ENCODE data around the gene NKAIN1.

- no peak for TF ChIP-seq RAD21 (conservative IDR thresholded peaks at IDR 0.05 in 1 of 2, IDR thresholded peaks at IDR 0.05 in 1 of 2)
- TF ChIP-seq CTCF (IDR thresholded peaks at IDR 0.05): no peak
- no peak for TF ChIP-seq CBX2 (IDR thresholded peaks at IDR 0.05; ENCODE audit: borderline replicate concordance, low read depth)
- TF ChIP-seq POLR2A (IDR thresholded peaks at IDR 0.05; ENCODE audit: low read length): no peak
- no peak for TF ChIP-seq CHD2 (IDR thresholded peaks at IDR 0.05; ENCODE audit: low read length, partially characterized antibody)
- TF ChIP-seq CEBPB (IDR thresholded peaks at IDR 0.05): no peak
- TF ChIP-seq KDM5A (IDR thresholded peaks at IDR 0.05): no peak
- TF ChIP-seq MAX (IDR thresholded peaks at IDR 0.05): no peak; the same call in 1 of the 2 replicates
- TF ChIP-seq REST (IDR thresholded peaks at IDR 0.05): no peak
Measured at GRCh38 chr1:31239653-31240241, at the start of gene NKAIN1.

Data from A549 (cell line).